H1 (cell line): ENCODE measurements around the gene AMER2.

Experiments used
- CBX5 ChIP-seq: fragments of 300-800, 300-1000 bp; sonication (generic); IDR thresholded peaks from 2 replicates; pipeline ENCODE4 v1.7.1; 2016; ENCODE audit warnings: antibody characterized with exemption, low read length, low read depth
- CREB1 ChIP-seq: IDR thresholded peaks from 2 replicates; pipeline ENCODE4 v1.6.1; 2012; ENCODE audit warnings: inconsistent platforms
- EZH2 ChIP-seq: fragments of 200-600 bp; sonication (generic); IDR thresholded peaks from 2 replicates; pipeline ENCODE4 v1.7.1; 2012; ENCODE audit warnings: low read depth, mild to moderate bottlenecking, moderate library complexity, low read length, inconsistent platforms; ENCODE audit not compliant: severe bottlenecking
- GTF2F1 ChIP-seq: IDR thresholded peaks from 2 replicates; pipeline ENCODE4 v1.6.1; 2012; ENCODE audit warnings: low read depth, low read length, improper control_type of control experiment, borderline replicate concordance
- HDAC6 ChIP-seq: IDR thresholded peaks from one replicate; pipeline ENCODE4 v1.7.1; 2012; ENCODE audit warnings: low read depth, mild to moderate bottlenecking, inconsistent platforms, low read length, moderate library complexity
- KDM1A ChIP-seq: fragments of 200-600, 300-600 bp; sonication (generic); IDR thresholded peaks from 2 replicates; pipeline ENCODE4 v1.7.1; 2016; ENCODE audit warnings: mild to moderate bottlenecking, low read length, borderline replicate concordance
- POLR2A ChIP-seq, 2 experiments: IDR thresholded peaks; 1 replicate in 1 of 2; 2 replicates in 1 of 2; pipeline ENCODE4 v1.6.1; 2011; ENCODE audit warnings: low read depth in 2 of 2, low read length in 2 of 2, mild to moderate bottlenecking in 2 of 2; ENCODE audit errors: control extremely low read depth in 1 of 2
- RAD21 ChIP-seq, 2 experiments: IDR thresholded peaks in 1 of 2; conservative IDR thresholded peaks in 1 of 2; 2 replicates each; pipeline ENCODE4 v1.6.1; 2011; ENCODE audit warnings: low read depth in 2 of 2, low read length in 2 of 2, improper control_type of control experiment in 1 of 2, inconsistent platforms in 1 of 2, mild to moderate bottlenecking in 1 of 2, moderate library complexity in 1 of 2
- RXRA ChIP-seq: IDR thresholded peaks from 2 replicates; pipeline ENCODE4 v1.6.1; 2011; ENCODE audit warnings: low read depth, mild to moderate bottlenecking, low read length, moderate library complexity; ENCODE audit not compliant: insufficient read depth
- SRF ChIP-seq: IDR thresholded peaks from 2 replicates; pipeline ENCODE4 v1.6.1; 2011; ENCODE audit warnings: mild to moderate bottlenecking, low read depth, low read length, moderate library complexity
- TAF1 ChIP-seq: IDR thresholded peaks from 2 replicates; pipeline ENCODE4 v1.6.1; 2011; ENCODE audit warnings: mild to moderate bottlenecking, low read depth, low read length
- TF ChIP-seq, protein P1 (sequence below), 3 experiments: IDR thresholded peaks; 1 replicate in 2 of 3; 2 replicates in 1 of 3; pipeline versions ENCODE4 v1.5.1 to v1.6.1; 2011; ENCODE audit warnings: low read length in 3 of 3, mild to moderate bottlenecking in 3 of 3, inconsistent platforms in 2 of 3, low read depth in 1 of 3, moderate library complexity in 1 of 3; ENCODE audit not compliant: insufficient read depth in 1 of 3; ENCODE audit errors: control extremely low read depth in 1 of 3

DNA sequence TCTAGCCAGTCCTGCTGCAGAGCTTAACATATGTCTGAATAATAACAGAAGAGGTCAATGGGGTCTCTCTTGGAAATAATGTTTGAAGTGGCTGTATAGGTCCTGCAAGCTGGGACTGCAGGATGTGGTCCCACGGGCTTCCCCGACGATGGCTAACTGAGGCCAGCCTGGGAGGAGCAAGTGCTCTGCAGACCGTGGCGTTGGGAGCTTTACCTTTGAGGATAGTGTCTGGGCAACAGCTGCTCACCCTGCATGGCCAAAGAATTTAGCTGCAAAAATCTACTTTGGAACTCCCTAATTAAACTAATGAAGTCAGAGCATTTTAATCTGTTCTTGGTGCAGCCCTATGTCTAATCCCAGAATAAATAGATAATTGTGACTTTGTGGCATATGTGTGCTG is 18.2 kb upstream of the AMER2 start:
- TF ChIP-seq, protein P1, sequence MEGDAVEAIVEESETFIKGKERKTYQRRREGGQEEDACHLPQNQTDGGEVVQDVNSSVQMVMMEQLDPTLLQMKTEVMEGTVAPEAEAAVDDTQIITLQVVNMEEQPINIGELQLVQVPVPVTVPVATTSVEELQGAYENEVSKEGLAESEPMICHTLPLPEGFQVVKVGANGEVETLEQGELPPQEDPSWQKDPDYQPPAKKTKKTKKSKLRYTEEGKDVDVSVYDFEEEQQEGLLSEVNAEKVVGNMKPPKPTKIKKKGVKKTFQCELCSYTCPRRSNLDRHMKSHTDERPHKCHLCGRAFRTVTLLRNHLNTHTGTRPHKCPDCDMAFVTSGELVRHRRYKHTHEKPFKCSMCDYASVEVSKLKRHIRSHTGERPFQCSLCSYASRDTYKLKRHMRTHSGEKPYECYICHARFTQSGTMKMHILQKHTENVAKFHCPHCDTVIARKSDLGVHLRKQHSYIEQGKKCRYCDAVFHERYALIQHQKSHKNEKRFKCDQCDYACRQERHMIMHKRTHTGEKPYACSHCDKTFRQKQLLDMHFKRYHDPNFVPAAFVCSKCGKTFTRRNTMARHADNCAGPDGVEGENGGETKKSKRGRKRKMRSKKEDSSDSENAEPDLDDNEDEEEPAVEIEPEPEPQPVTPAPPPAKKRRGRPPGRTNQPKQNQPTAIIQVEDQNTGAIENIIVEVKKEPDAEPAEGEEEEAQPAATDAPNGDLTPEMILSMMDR (IDR thresholded peaks at IDR 0.05; ENCODE audit: control extremely low read depth in 1 of 3, insufficient read depth in 1 of 3, low read depth in 1 of 3, low read length in 3 of 3): no peak
- TF ChIP-seq GTF2F1 (no peak), HDAC6 (no peak), CREB1 (no peak), EZH2 (no peak), POLR2A (IDR thresholded peaks at IDR 0.05; ENCODE audit: control extremely low read depth in 1 of 2, low read depth in 2 of 2, low read length in 2 of 2) (no peak), CBX5 (no peak), RXRA (no peak), KDM1A (no peak), TAF1 (no peak), SRF (no peak), RAD21 (IDR thresholded peaks at IDR 0.05 in 1 of 2, conservative IDR thresholded peaks at IDR 0.05 in 1 of 2; ENCODE audit: low read depth in 2 of 2, low read length in 2 of 2) (no peak)
